HepG2 (cell line): ENCODE results near the gene GPR137. TPM values are rescaled to one million over a fixed set of nuclear protein-coding genes. Genes with fewer than 3 reads are reported as not detected.

ENCODE experiments used
- ATAC-seq: fragments of 200-7000 bp; cut with Tn5 transposase; 3 replicates; pipeline ENCODE4 v1.9.1; 2020; ENCODE audit warnings: mild to moderate bottlenecking, moderate library complexity
- BruUV-seq: library from RNA; stranded (reverse); fragments of 400-500 nt; replicated peaks from 2 replicates; lab custom pipeline; 2021; lab: Mats Ljungman, UMichigan
- CTCF ChIA-PET: fragments of 300-600 bp; formaldehyde crosslinking; extraction: SDS; loops from one replicate; lab custom pipeline; 2021; ENCODE audit warnings: low total read pairs, inconsistent platforms, low intra/inter-chr PET ratio; lab: Yijun Ruan, JAX
- POLR2A ChIA-PET: fragments of 350-600 bp; sonication (Branson Sonifier 250); formaldehyde crosslinking; loops from one replicate; lab custom pipeline; 2020; ENCODE audit warnings: antibody characterized with exemption, inconsistent platforms; lab: Yijun Ruan, JAX
- DNase-seq: peaks from one replicate; pipeline ENCODE4 v3.0.0-alpha.2; 2015; ENCODE audit warnings: low spot score
- FAIRE-seq: peaks from 3 replicates; lab custom pipeline; 2011; peaks lifted over from hg19 to GRCh38; lab: Jason Lieb, UNC
- H2AFZ ChIP-seq: one replicate; pipeline ENCODE4 v1.6.1; 2011; ENCODE audit warnings: low read length, inconsistent platforms
- H3K27ac ChIP-seq: fragments of 300-600 bp; 3 replicates; pipeline ENCODE4 v1.8.0; 2011; ENCODE audit warnings: mixed run types, mild to moderate bottlenecking, mixed read lengths, low read length, inconsistent platforms; ENCODE audit not compliant: insufficient read depth; ENCODE audit errors: extremely low read length
- H3K27me3 ChIP-seq, 2 experiments: fragments of 200-600 bp in 1 of 2; 2 replicates in 1 of 2; 3 replicates in 1 of 2; pipeline versions ENCODE4 v1.6.0 to v1.8.0; 2011; ENCODE audit warnings: low read length in 2 of 2, mild to moderate bottlenecking in 2 of 2, moderate library complexity in 2 of 2, inconsistent platforms in 1 of 2; ENCODE audit not compliant: insufficient read depth in 2 of 2, control insufficient read depth in 1 of 2
- H3K36me3 ChIP-seq, 2 experiments: fragments of 200-600 bp in 1 of 2; replicated peaks in 1 of 2; 2 replicates in 1 of 2; 3 replicates in 1 of 2; pipeline versions ENCODE4 v1.5.1 to v1.8.0; 2011; ENCODE audit warnings: low read length in 2 of 2, inconsistent platforms in 1 of 2; ENCODE audit not compliant: insufficient read depth in 2 of 2, control insufficient read depth in 1 of 2
- H3K4me1 ChIP-seq: 2 replicates; pipeline ENCODE4 v1.5.1; 2012; ENCODE audit warnings: low read length, inconsistent platforms; ENCODE audit not compliant: insufficient read depth
- H3K4me2 ChIP-seq: 2 replicates; pipeline ENCODE4 v1.6.0; 2011; ENCODE audit warnings: low read depth, low read length, inconsistent platforms
- H3K4me3 ChIP-seq, 3 experiments: fragments of 200-600 bp in 1 of 3; sonication (generic), shearing (Covaris generic) in 1 of 3; replicated peaks in 1 of 3; 2 replicates each; pipeline ENCODE4 v1.5.1; 2011 to 2016; ENCODE audit warnings: low read length in 3 of 3, inconsistent platforms in 2 of 3, low read depth in 2 of 3, mild to moderate bottlenecking in 2 of 3, control low read depth in 1 of 3, mixed read lengths in 1 of 3; ENCODE audit not compliant: insufficient read depth in 1 of 3
- H3K79me2 ChIP-seq: one replicate; pipeline ENCODE4 v1.6.1; 2011; ENCODE audit warnings: low read length, inconsistent platforms; ENCODE audit not compliant: insufficient read depth
- H3K9ac ChIP-seq: 2 replicates; pipeline ENCODE4 v1.6.0; 2011; ENCODE audit warnings: mild to moderate bottlenecking, low read depth, low read length, inconsistent platforms; ENCODE audit not compliant: insufficient read depth
- H3K9me3 ChIP-seq: 2 replicates; pipeline ENCODE4 v1.5.1; 2012; ENCODE audit warnings: mild to moderate bottlenecking, low read length
- H4K20me1 ChIP-seq: 2 replicates; pipeline ENCODE4 v1.6.0; 2011; ENCODE audit warnings: inconsistent platforms, mild to moderate bottlenecking, low read length, moderate library complexity; ENCODE audit not compliant: insufficient read depth
- CHD2 ChIP-seq: IDR thresholded peaks from 2 replicates; pipeline ENCODE4 v1.6.1; 2011; ENCODE audit warnings: low read depth, low read length, improper control_type of control experiment
- DPF2 ChIP-seq: sonication (generic); formaldehyde crosslinking; IDR thresholded peaks from 2 replicates; pipeline ENCODE4 v1.4.0; 2020; ENCODE audit warnings: mild to moderate bottlenecking, low read depth, missing genetic modification reagents, borderline replicate concordance
- FOXA1 ChIP-seq, 2 experiments: fragments of 450-650 bp in 1 of 2; sonication (generic) in 1 of 2; formaldehyde crosslinking in 1 of 2; IDR thresholded peaks; 2 replicates each; pipeline versions ENCODE4 v1.4.0 to v1.6.1; 2016 to 2020; ENCODE audit warnings: missing genetic modification reagents in 1 of 2
- GLI4 ChIP-seq: sonication (generic); formaldehyde crosslinking; IDR thresholded peaks from 2 replicates; pipeline ENCODE4 v1.5.1; 2020; ENCODE audit warnings: missing genetic modification reagents, mild to moderate bottlenecking, moderate library complexity, borderline replicate concordance
- HMG20B ChIP-seq: conservative IDR thresholded peaks from 2 replicates; pipeline ENCODE4 v1.6.1; 2016; ENCODE audit warnings: missing genetic modification reagents, missing compliant biosample characterization
- IRX3 ChIP-seq: sonication (generic); formaldehyde crosslinking; IDR thresholded peaks from 2 replicates; pipeline ENCODE4 v1.8.1; 2023; ENCODE audit warnings: mild to moderate bottlenecking, low read depth, missing genetic modification reagents, borderline replicate concordance
- LCORL ChIP-seq, 2 experiments: fragments of 450-650 bp in 1 of 2; sonication (generic) in 1 of 2; formaldehyde crosslinking in 1 of 2; IDR thresholded peaks; 2 replicates each; pipeline versions ENCODE4 v1.5.0 to v1.6.1; 2017 to 2020; ENCODE audit warnings: antibody characterized with exemption in 1 of 2, missing genetic modification reagents in 1 of 2
- POLR2AphosphoS5 ChIP-seq: IDR thresholded peaks from 2 replicates; pipeline ENCODE4 v1.6.1; 2012; ENCODE audit warnings: low read depth, low read length
- RBAK ChIP-seq: sonication (generic); formaldehyde crosslinking; IDR thresholded peaks from 2 replicates; pipeline ENCODE4 v1.5.1; 2020; ENCODE audit warnings: mild to moderate bottlenecking, missing genetic modification reagents
- STAG1 ChIP-seq: sonication (generic); formaldehyde crosslinking; IDR thresholded peaks from 2 replicates; pipeline ENCODE4 v1.4.0; 2020; ENCODE audit warnings: missing genetic modification reagents
- TEAD3 ChIP-seq: optimal IDR thresholded peaks from 2 replicates; pipeline ENCODE3; 2016; ENCODE audit warnings: borderline replicate concordance
- THAP11 ChIP-seq: IDR thresholded peaks from 2 replicates; pipeline ENCODE4 v1.6.1; 2016; ENCODE audit warnings: missing biosample characterization, missing genetic modification reagents
- WIZ ChIP-seq: sonication (generic); formaldehyde crosslinking; IDR thresholded peaks from 2 replicates; pipeline ENCODE4 v1.5.1; 2020; ENCODE audit warnings: mild to moderate bottlenecking, missing genetic modification reagents
- ZNF543 ChIP-seq: sonication (generic); formaldehyde crosslinking; IDR thresholded peaks from 2 replicates; pipeline ENCODE4 v1.4.0; 2020; ENCODE audit warnings: mild to moderate bottlenecking, missing genetic modification reagents
- ZNF678 ChIP-seq: sonication (generic); formaldehyde crosslinking; IDR thresholded peaks from 2 replicates; pipeline ENCODE4 v1.4.0; 2020; ENCODE audit warnings: mild to moderate bottlenecking, missing genetic modification reagents
- ZNF724P ChIP-seq: sonication (generic); formaldehyde crosslinking; IDR thresholded peaks from 2 replicates; pipeline ENCODE4 v1.8.0; 2022; ENCODE audit warnings: missing genetic modification reagents, borderline replicate concordance
- ZNF780A ChIP-seq: sonication (generic); formaldehyde crosslinking; IDR thresholded peaks from 2 replicates; pipeline ENCODE4 v1.8.0; 2022; ENCODE audit warnings: mild to moderate bottlenecking, missing genetic modification reagents, moderate library complexity
- ZNF83 ChIP-seq: sonication (generic); formaldehyde crosslinking; IDR thresholded peaks from 2 replicates; pipeline ENCODE4 v1.4.0; 2020; ENCODE audit warnings: missing genetic modification reagents, mild to moderate bottlenecking, borderline replicate concordance
- WGBS: methylation state at CpG from one replicate; pipeline ENCODE4 v1.1.6; 2017; ENCODE audit warnings: low lambda C conversion rate; 5-methylcytosine and 5-hydroxymethylcytosine counted together
- in situ Hi-C: cut with HindIII; loops from 2 replicates; pipeline ENCODE4 v1.10.0; 2017; ENCODE audit warnings: low pct_unique_long_range_greater_than_20kb; ENCODE audit not compliant: extremely low pct_ligation_motif_present
- intact Hi-C: fragments of 100-400 bp; cut with micrococcal nuclease; formaldehyde crosslinking; loops from one replicate; pipeline ENCODE4 v1.10.0; 2022; ENCODE audit not compliant: unreplicated experiment
- polyA plus RNA-seq, 8 experiments: library from polyadenylated mRNA; depleted of rRNA in 3 of 8; stranded (reverse) in 7 of 8; unstranded in 1 of 8; fragments of >200 nt; fragmentation: Illumina TruSeq in 4 of 8; extraction: Trizol in 4 of 8; gene quantifications; 2 replicates each; pipeline versions ENCODE4 v1.2.1 to v1.2.3, GENCODE V29; 2011 to 2016; ENCODE audit warnings: low read depth in 4 of 8, missing spikeins in 1 of 8, mixed read lengths in 1 of 8; ENCODE audit not compliant: insufficient read depth in 1 of 8
- total RNA-seq, 5 experiments: library from RNA; depleted of rRNA; stranded (reverse); fragments of >200 nt; fragmentation: Illumina TruSeq; extraction: Trizol; gene quantifications; 2 replicates each; pipeline ENCODE4 v1.2.3, GENCODE V29; 2016; ENCODE audit warnings: low read depth in 1 of 5
- TF ChIP-seq, protein P1 (sequence below): fragments of 450-650 bp; IDR thresholded peaks from 2 replicates; pipeline ENCODE4 v1.6.1; 2017; ENCODE audit warnings: mild to moderate bottlenecking
- TF ChIP-seq, protein P2 (sequence below): sonication (generic); formaldehyde crosslinking; IDR thresholded peaks from 2 replicates; pipeline ENCODE4 v1.8.0; 2022; ENCODE audit warnings: missing genetic modification reagents, mild to moderate bottlenecking, borderline replicate concordance

GPR137 gene
- total and polyA plus RNA-seq, 2 of the 13 experiments (the other 11 are each of a cell fraction or from before 2014, with no cell fraction given): 8.5 to 13.2 TPM

DNA sequence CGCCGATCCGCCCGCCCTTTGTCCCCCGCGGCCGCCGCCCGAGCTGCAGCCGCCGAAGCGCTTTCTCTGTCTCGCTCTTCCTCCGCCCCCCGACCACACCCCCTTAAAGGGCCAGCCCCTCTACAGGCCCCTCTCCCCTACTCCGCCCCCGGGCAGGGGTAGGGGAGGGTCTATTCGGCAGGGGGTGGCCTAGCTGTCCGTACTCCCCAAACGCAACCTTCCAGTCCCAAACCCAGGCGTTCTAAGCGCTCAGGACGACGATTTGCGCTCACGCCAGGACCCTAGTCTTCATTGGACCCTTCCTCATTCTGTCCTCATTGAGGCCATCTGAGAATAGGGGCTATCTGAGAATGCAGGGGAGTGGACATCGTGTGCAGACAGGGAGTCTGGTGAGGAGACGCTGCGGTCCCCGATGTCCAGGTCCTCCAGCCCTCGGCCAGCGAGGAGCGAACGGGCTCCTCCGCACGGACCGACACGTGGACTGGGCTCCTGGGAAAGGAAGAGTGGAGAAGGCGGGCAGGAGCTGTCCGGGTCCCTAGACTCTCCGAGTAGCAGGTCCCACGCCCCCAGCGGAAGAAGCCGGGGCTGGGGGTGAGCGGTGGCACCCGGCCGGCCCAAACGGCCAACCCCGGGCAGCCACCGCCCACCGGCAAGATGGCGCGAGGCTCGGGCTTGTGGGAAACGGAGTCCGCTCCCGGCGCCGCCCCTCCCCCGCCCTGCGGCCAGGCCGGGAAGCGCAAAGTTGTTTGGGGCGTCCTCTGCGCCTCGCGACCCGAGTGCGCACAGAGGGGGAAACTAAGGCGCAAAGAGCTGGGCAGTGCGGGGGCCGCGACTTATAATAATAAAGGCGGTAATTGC is 38.5 kb upstream of the GPR137 start, which contains the start of gene PPP1R14B:
Gene PPP1R14B (minus strand): TSS at position 73 of the 858 bp plus-strand sequence. CDS start 270 bp downstream, outside the sequence.
- DNase-seq (peak; percentile 80), FAIRE-seq (no peak), ATAC-seq (peak; percentile 71)
- ChIA-PET CTCF (no interaction called here), POLR2A (interaction anchor here (1.2 to 8.3 kb wide), 6 partner anchors 10 to 70 kb away, joined by 5 to 113 read pairs (median 12); partner anchors contain the start of genes NUDT22, PRDX5, STIP1 and TRMT112)
- no peaks in the 10 kb centered on the region; a peak in 1 of 5 replicates for H3K27me3 ChIP-seq
- peak within 1 kb of the TSS; percentile 83 for H3K27ac ChIP-seq
- peak within 1 kb of the TSS; percentile 81 for H3K9ac ChIP-seq
- in situ Hi-C loops (no loop called here), intact Hi-C loops (loop anchor here (5.0 kb wide), 1 partner anchor 55 kb away; the partner anchor contains the start of gene CATSPERZ)
- H4K20me1 ChIP-seq: no peaks in the 10 kb centered on the region
- WGBS: 0% methylated on average over 22 of the region's 74 CpGs
- H3K36me3 ChIP-seq: peaks cover 0 to 11% of the 10 kb centered on the region in 2 experiments; a peak in 2 of 5 replicates
- peaks cover 69% of the 10 kb centered on the region for H3K4me1 ChIP-seq
- H3K79me2 ChIP-seq: peaks cover 31% of the 10 kb centered on the region
- H3K4me3 ChIP-seq: peak within 1 kb of the TSS; percentile 79 to 95 (median 84)
- peak within 1 kb of the TSS; percentile 100 for H3K4me2 ChIP-seq
- no peaks in the 10 kb centered on the region for H3K9me3 ChIP-seq
- H2AFZ ChIP-seq: no peak within 1 kb of the TSS
- BruUV-seq: no TSS peak
- TF ChIP-seq ZNF678 (no peak), ZNF83 (CRISPR knock-in tag) (no peak; the same call in 1 of the 2 replicates), HMG20B (no peak), ZNF724P (CRISPR knock-in tag) (peak; percentile 87), WIZ (CRISPR knock-in tag) (0 out of 2 replicates have a peak, but pooled peaks have one; percentile 24), GLI4 (CRISPR knock-in tag) (no peak; the same call in 1 of the 2 replicates), DPF2 (CRISPR knock-in tag) (no peak), STAG1 (CRISPR knock-in tag) (no peak), LCORL (IDR thresholded peaks at IDR 0.05) (no peak), LCORL (CRISPR knock-in tag; IDR thresholded peaks at IDR 0.05) (0 out of 2 replicates have a peak, but pooled peaks have one; percentile 44), ZNF543 (CRISPR knock-in tag) (0 out of 2 replicates have a peak, but pooled peaks have one; percentile 12), THAP11 (CRISPR knock-in tag) (peak; percentile 97), POLR2AphosphoS5 (peak; percentile 60), RBAK (CRISPR knock-in tag) (no peak), ZNF780A (CRISPR knock-in tag) (no peak), IRX3 (CRISPR knock-in tag) (no peak), CHD2 (peak; percentile 66), FOXA1 (IDR thresholded peaks at IDR 0.05) (no peak), FOXA1 (CRISPR knock-in tag; IDR thresholded peaks at IDR 0.05) (no peak), TEAD3 (CRISPR knock-in tag) (no peak)
- TF ChIP-seq, protein P1, sequence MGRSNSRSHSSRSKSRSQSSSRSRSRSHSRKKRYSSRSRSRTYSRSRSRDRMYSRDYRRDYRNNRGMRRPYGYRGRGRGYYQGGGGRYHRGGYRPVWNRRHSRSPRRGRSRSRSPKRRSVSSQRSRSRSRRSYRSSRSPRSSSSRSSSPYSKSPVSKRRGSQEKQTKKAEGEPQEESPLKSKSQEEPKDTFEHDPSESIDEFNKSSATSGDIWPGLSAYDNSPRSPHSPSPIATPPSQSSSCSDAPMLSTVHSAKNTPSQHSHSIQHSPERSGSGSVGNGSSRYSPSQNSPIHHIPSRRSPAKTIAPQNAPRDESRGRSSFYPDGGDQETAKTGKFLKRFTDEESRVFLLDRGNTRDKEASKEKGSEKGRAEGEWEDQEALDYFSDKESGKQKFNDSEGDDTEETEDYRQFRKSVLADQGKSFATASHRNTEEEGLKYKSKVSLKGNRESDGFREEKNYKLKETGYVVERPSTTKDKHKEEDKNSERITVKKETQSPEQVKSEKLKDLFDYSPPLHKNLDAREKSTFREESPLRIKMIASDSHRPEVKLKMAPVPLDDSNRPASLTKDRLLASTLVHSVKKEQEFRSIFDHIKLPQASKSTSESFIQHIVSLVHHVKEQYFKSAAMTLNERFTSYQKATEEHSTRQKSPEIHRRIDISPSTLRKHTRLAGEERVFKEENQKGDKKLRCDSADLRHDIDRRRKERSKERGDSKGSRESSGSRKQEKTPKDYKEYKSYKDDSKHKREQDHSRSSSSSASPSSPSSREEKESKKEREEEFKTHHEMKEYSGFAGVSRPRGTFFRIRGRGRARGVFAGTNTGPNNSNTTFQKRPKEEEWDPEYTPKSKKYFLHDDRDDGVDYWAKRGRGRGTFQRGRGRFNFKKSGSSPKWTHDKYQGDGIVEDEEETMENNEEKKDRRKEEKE: no peak
- TF ChIP-seq, protein P2, sequence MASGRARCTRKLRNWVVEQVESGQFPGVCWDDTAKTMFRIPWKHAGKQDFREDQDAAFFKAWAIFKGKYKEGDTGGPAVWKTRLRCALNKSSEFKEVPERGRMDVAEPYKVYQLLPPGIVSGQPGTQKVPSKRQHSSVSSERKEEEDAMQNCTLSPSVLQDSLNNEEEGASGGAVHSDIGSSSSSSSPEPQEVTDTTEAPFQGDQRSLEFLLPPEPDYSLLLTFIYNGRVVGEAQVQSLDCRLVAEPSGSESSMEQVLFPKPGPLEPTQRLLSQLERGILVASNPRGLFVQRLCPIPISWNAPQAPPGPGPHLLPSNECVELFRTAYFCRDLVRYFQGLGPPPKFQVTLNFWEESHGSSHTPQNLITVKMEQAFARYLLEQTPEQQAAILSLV: peak; percentile 91; the same call in 1 of the 2 replicates
